Measurements from ENCODE around the gene SLC25A10.

GRCh38 chr17:81708739-81709185, 3.3 kb upstream of the SLC25A10 start:
- TF ChIP-seq CTCF (IDR thresholded peaks at IDR 0.05 in 4 of 5, conservative IDR thresholded peaks at IDR 0.05 in 1 of 5) (no peak), POLR2A (IDR thresholded peaks at IDR 0.05) (no peak)
